H9 (cell line): Measurements from ENCODE around the gene CXCR5. TPM values are rescaled to one million over a fixed set of nuclear protein-coding genes. Genes with fewer than 3 reads are reported as not detected.

ENCODE experiments used
- DNase-seq: peaks from one replicate; pipeline ENCODE4 v3.0.0-alpha.2; 2017
- H2AFZ ChIP-seq: one replicate; pipeline ENCODE4 v1.6.1; 2013; ENCODE audit warnings: mild to moderate bottlenecking, low read length, control low read depth, moderate library complexity
- H2AK5ac ChIP-seq: 2 replicates; pipeline ENCODE4 v1.6.1; 2013; ENCODE audit warnings: low read length, control low read depth, mixed read lengths; ENCODE audit not compliant: insufficient read length
- H2BK120ac ChIP-seq: one replicate; pipeline ENCODE4 v1.6.1; 2013; ENCODE audit warnings: low read depth, mild to moderate bottlenecking, low read length, control low read depth, inconsistent platforms; ENCODE audit not compliant: poor library complexity, severe bottlenecking
- H2BK12ac ChIP-seq: 2 replicates; pipeline ENCODE4 v1.6.1; 2013; ENCODE audit warnings: low read length, control low read depth, mixed read lengths, low read depth; ENCODE audit not compliant: insufficient read length
- H2BK15ac ChIP-seq: 2 replicates; pipeline ENCODE4 v1.6.1; 2013; ENCODE audit warnings: low read depth, low read length, control low read depth
- H2BK20ac ChIP-seq: one replicate; pipeline ENCODE4 v1.6.1; 2013; ENCODE audit warnings: low read depth, mild to moderate bottlenecking, low read length, control low read depth, inconsistent platforms; ENCODE audit not compliant: poor library complexity, severe bottlenecking
- H2BK5ac ChIP-seq: 2 replicates; pipeline ENCODE4 v1.6.1; 2013; ENCODE audit warnings: low read length, control low read depth, mixed read lengths; ENCODE audit not compliant: insufficient read length
- H3K14ac ChIP-seq: 2 replicates; pipeline ENCODE4 v1.6.1; 2013; ENCODE audit warnings: low read length, control low read depth; ENCODE audit not compliant: insufficient read depth
- H3K18ac ChIP-seq: 2 replicates; pipeline ENCODE4 v1.6.1; 2013; ENCODE audit warnings: low read depth, mild to moderate bottlenecking, mixed read lengths, low read length, control low read depth; ENCODE audit not compliant: insufficient read length
- H3K23ac ChIP-seq: 2 replicates; pipeline ENCODE4 v1.6.1; 2013; ENCODE audit warnings: low read length, control low read depth, mixed read lengths, low read depth; ENCODE audit not compliant: insufficient read length
- H3K23me2 ChIP-seq: 2 replicates; pipeline ENCODE4 v1.6.1; 2013; ENCODE audit warnings: low read depth, mild to moderate bottlenecking, mixed read lengths, low read length, control low read depth; ENCODE audit not compliant: insufficient read length, poor library complexity, severe bottlenecking
- H3K27ac ChIP-seq: 2 replicates; pipeline ENCODE4 v1.5.1; 2013; ENCODE audit warnings: low read length, control low read depth, mixed read lengths, low read depth; ENCODE audit not compliant: insufficient read length
- H3K27me3 ChIP-seq: 2 replicates; pipeline ENCODE4 v1.6.1; 2013; ENCODE audit warnings: low read length, control low read depth, inconsistent platforms; ENCODE audit not compliant: insufficient read depth
- H3K4ac ChIP-seq: 2 replicates; pipeline ENCODE4 v1.6.1; 2013; ENCODE audit warnings: low read depth, mild to moderate bottlenecking, control low read depth, inconsistent platforms, low read length, moderate library complexity
- H3K4me1 ChIP-seq: 2 replicates; pipeline ENCODE4 v1.6.1; 2013; ENCODE audit warnings: low read length, control low read depth, inconsistent platforms; ENCODE audit not compliant: insufficient read depth
- H3K4me2 ChIP-seq: 2 replicates; pipeline ENCODE4 v1.6.1; 2013; ENCODE audit warnings: low read length, control low read depth, mixed read lengths; ENCODE audit not compliant: insufficient read length, insufficient read depth
- H3K56ac ChIP-seq: 2 replicates; pipeline ENCODE4 v1.6.1; 2013; ENCODE audit warnings: low read depth, mild to moderate bottlenecking, mixed read lengths, low read length, control low read depth; ENCODE audit not compliant: insufficient read length
- H3K79me1 ChIP-seq: 2 replicates; pipeline ENCODE4 v1.6.1; 2013; ENCODE audit warnings: low read depth, mild to moderate bottlenecking, moderate library complexity, low read length, control low read depth, inconsistent platforms; ENCODE audit not compliant: insufficient read depth, poor library complexity, severe bottlenecking
- H3K79me2 ChIP-seq: 2 replicates; pipeline ENCODE4 v1.6.1; 2013; ENCODE audit warnings: low read length, control low read depth, inconsistent platforms; ENCODE audit not compliant: insufficient read depth
- H3K9ac ChIP-seq: 2 replicates; pipeline ENCODE4 v1.6.1; 2013; ENCODE audit warnings: low read length, control low read depth, mixed read lengths; ENCODE audit not compliant: insufficient read length; ENCODE audit errors: extremely low read depth
- H3K9me3 ChIP-seq: one replicate; pipeline ENCODE4 v1.6.1; 2013; ENCODE audit warnings: low read depth, low read length, inconsistent platforms; ENCODE audit not compliant: control insufficient read depth
- H3T11ph ChIP-seq: one replicate; pipeline ENCODE4 v1.6.1; 2013; ENCODE audit warnings: mild to moderate bottlenecking, low read length, control low read depth, inconsistent platforms
- H4K20me1 ChIP-seq: one replicate; pipeline ENCODE4 v1.6.1; 2013; ENCODE audit not compliant: control insufficient read depth, insufficient read length, insufficient read depth
- H4K5ac ChIP-seq: 2 replicates; pipeline ENCODE4 v1.6.1; 2013; ENCODE audit warnings: low read depth, mild to moderate bottlenecking, mixed read lengths, low read length, control low read depth; ENCODE audit not compliant: insufficient read length
- H4K8ac ChIP-seq: replicated peaks from 2 replicates; pipeline ENCODE4 v1.6.1; 2013; ENCODE audit warnings: low read length, control low read depth, mixed read lengths, low read depth; ENCODE audit not compliant: insufficient read length
- H4K91ac ChIP-seq: 2 replicates; pipeline ENCODE4 v1.6.1; 2013; ENCODE audit warnings: low read depth, mild to moderate bottlenecking, moderate library complexity, mixed read lengths, low read length, control low read depth; ENCODE audit not compliant: insufficient read length
- H3K27ac Mint-ChIP-seq, 3 experiments: 2 replicates in 2 of 3; 3 replicates in 1 of 3; pipeline ENCODE4 v1.8.0; 2020 to 2021; ENCODE audit warnings: mixed read lengths in 3 of 3, mild to moderate bottlenecking in 1 of 3, moderate library complexity in 1 of 3
- H3K27me3 Mint-ChIP-seq: 2 replicates; pipeline ENCODE4 v1.8.0; 2021; ENCODE audit warnings: low read depth, mild to moderate bottlenecking, moderate library complexity, mixed read lengths
- H3K36me3 Mint-ChIP-seq, 3 experiments: 2 replicates in 2 of 3; 3 replicates in 1 of 3; pipeline ENCODE4 v1.8.0; 2020 to 2021; ENCODE audit warnings: low read depth in 3 of 3, mixed read lengths in 3 of 3; ENCODE audit not compliant: insufficient read depth in 1 of 3
- H3K4me1 Mint-ChIP-seq, 2 experiments: 2 replicates each; pipeline ENCODE4 v1.8.0; 2020; ENCODE audit warnings: mixed read lengths in 2 of 2
- H3K4me3 Mint-ChIP-seq, 2 experiments: 2 replicates in 1 of 2; 3 replicates in 1 of 2; pipeline ENCODE4 v1.8.0; 2020 to 2021; ENCODE audit warnings: mild to moderate bottlenecking in 2 of 2, mixed read lengths in 2 of 2, moderate library complexity in 1 of 2
- H3K9me3 Mint-ChIP-seq, 2 experiments: 2 replicates in 1 of 2; 3 replicates in 1 of 2; pipeline ENCODE4 v1.8.0; 2020; ENCODE audit warnings: mild to moderate bottlenecking in 2 of 2, mixed read lengths in 2 of 2, moderate library complexity in 1 of 2
- CTCF ChIP-seq: fragments of 200-600 bp; sonication (generic); conservative IDR thresholded peaks from 3 replicates; pipeline ENCODE4 v1.8.0; 2021; ENCODE audit warnings: antibody characterized with exemption, mild to moderate bottlenecking
- WGBS: extraction: QIAGEN DNeasy Blood & Tissue Kit; methylation state at CpG from one replicate; pipeline ENCODE4 v1.1.7; 2013; ENCODE audit warnings: missing lambda C conversion rate, low lambda C conversion rate, mixed read lengths; ENCODE audit not compliant: insufficient read length; ENCODE audit errors: extremely low coverage; 5-methylcytosine and 5-hydroxymethylcytosine counted together
- total RNA-seq: library from RNA; stranded (reverse); gene quantifications from 2 replicates; pipeline ENCODE4 v1.2.1, GENCODE V29; 2021

The CXCR5 gene
- total RNA-seq, 1 experiment from 2014 or later: 0.07 TPM

DNA sequence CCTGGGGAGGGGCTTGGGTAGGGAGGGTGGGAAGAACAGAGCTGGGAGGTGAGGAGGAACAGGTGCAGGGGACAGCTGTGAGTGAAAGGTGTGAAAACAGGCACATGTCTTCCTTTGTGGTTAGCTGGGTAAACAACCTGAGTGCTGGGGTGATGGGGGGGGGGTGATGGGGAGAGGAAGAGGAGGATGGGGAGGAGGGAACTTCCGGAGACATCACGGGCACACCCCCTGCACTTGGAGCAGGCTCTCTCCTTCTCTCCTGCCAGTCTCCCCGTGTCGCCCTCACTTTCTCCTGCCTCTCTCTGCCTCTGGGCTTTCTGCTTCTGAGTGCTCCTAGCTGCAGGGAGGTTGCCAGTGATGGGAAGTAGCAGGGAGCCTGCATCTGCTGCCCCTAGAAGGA lies 8.8 kb downstream of the CXCR5 start:
- H3K79me2 ChIP-seq: no peaks in the 10 kb centered on the region
- peaks cover 8% of the 10 kb centered on the region; the same call in 1 of the 2 replicates for H3K4me1 ChIP-seq
- H2BK20ac ChIP-seq: no peak overlapping the region
- no peak overlapping the region for H2AFZ ChIP-seq
- H3K27ac ChIP-seq: no peak overlapping the region
- H2BK15ac ChIP-seq: no peak overlapping the region
- no peak for DNase-seq
- H3K23me2 ChIP-seq: no peaks in the 10 kb centered on the region
- no peak overlapping the region for H3T11ph ChIP-seq
- Mint-ChIP-seq H3K9me3 (no peaks in the 10 kb centered on the region; a peak in 1 of 5 replicates), H3K4me3 (no peak overlapping the region), H3K27ac (no peak overlapping the region), H3K4me1 (peaks cover 39 to 47% of the 10 kb centered on the region in 2 experiments), H3K27me3 (peaks cover 26% of the 10 kb centered on the region), H3K36me3 (peaks cover 3 to 10% (median 8%) of the 10 kb centered on the region in 3 experiments; a peak in 5 of 7 replicates)
- H3K27me3 ChIP-seq: no peaks in the 10 kb centered on the region; the same call in 1 of the 2 replicates
- H3K4me2 ChIP-seq: no peak overlapping the region
- no peak overlapping the region for H3K14ac ChIP-seq
- H3K4ac ChIP-seq: no peak overlapping the region
- H4K20me1 ChIP-seq: peaks cover 3% of the 10 kb centered on the region
- H4K8ac ChIP-seq: no peak overlapping the region
- H3K23ac ChIP-seq: no peak overlapping the region
- H2AK5ac ChIP-seq: no peak overlapping the region
- no peak overlapping the region for H2BK12ac ChIP-seq
- no peaks in the 10 kb centered on the region for H3K9me3 ChIP-seq
- no peak overlapping the region for H3K18ac ChIP-seq
- H3K56ac ChIP-seq: no peak overlapping the region
- no peak overlapping the region for H2BK120ac ChIP-seq
- no peak overlapping the region for H2BK5ac ChIP-seq
- WGBS: no CpG with 5 or more reads among the region's 4 CpGs
- H4K5ac ChIP-seq: no peak overlapping the region
- TF ChIP-seq CTCF: no peak
- no peaks in the 10 kb centered on the region for H3K79me1 ChIP-seq
- H3K9ac ChIP-seq: no peak overlapping the region
- H4K91ac ChIP-seq: no peak overlapping the region
